PFSK-1 (cell line): Measurements from ENCODE around the gene SASH3.

ENCODE experiments used
- FOXP2 ChIP-seq: optimal IDR thresholded peaks from 2 replicates; pipeline ENCODE3; 2011; ENCODE audit warnings: borderline replicate concordance, control low read depth, inconsistent platforms; ENCODE audit not compliant: insufficient read depth; ENCODE audit errors: extremely low read length, extremely low read depth
- POLR2AphosphoS5 ChIP-seq: IDR thresholded peaks from 2 replicates; pipeline ENCODE4 v1.6.1; 2012; ENCODE audit warnings: low read depth, mild to moderate bottlenecking, control low read depth, low read length, moderate library complexity
- REST ChIP-seq, 2 experiments: IDR thresholded peaks; 2 replicates each; pipeline versions ENCODE4 v1.6.1 to v1.8.0; 2011 to 2012; ENCODE audit warnings: low read depth in 2 of 2, low read length in 2 of 2, control low read depth in 1 of 2, inconsistent platforms in 1 of 2, mild to moderate bottlenecking in 1 of 2, moderate library complexity in 1 of 2; ENCODE audit not compliant: insufficient read depth in 1 of 2
- SIN3A ChIP-seq: IDR thresholded peaks from 2 replicates; pipeline ENCODE4 v1.6.1; 2012; ENCODE audit warnings: mild to moderate bottlenecking, low read length, moderate library complexity, borderline replicate concordance; ENCODE audit not compliant: insufficient read depth
- TAF1 ChIP-seq: IDR thresholded peaks from 2 replicates; pipeline ENCODE4 v1.6.1; 2012; ENCODE audit warnings: low read length, control low read depth, borderline replicate concordance; ENCODE audit not compliant: insufficient read depth

The SASH3 gene

GRCh38 chrX:129737916-129738315 is 41.8 kb upstream of the SASH3 start:
- TF ChIP-seq TAF1, result no peak
- TF ChIP-seq POLR2AphosphoS5, result no peak
- TF ChIP-seq FOXP2, result no peak
- TF ChIP-seq SIN3A, result no peak
- no peak for TF ChIP-seq REST (IDR thresholded peaks at IDR 0.05; ENCODE audit: insufficient read depth in 1 of 2, low read depth in 2 of 2, low read length in 2 of 2)

GRCh38 chrX:129738466-129739308 is 41.1 kb upstream of the SASH3 start, which contains the start of gene XPNPEP2:
Gene XPNPEP2 (plus strand): TSS chrX:129738979. CDS start chrX:129739214, 235 bp downstream.
- TF ChIP-seq TAF1 (no peak), FOXP2 (peak; percentile 3)

GRCh38 chrX:129739578-129739977 is 40.2 kb upstream of the SASH3 start:
- TF ChIP-seq TAF1 (no peak), FOXP2 (no peak), SIN3A (no peak), REST (IDR thresholded peaks at IDR 0.05; ENCODE audit: insufficient read depth in 1 of 2, low read depth in 2 of 2, low read length in 2 of 2) (no peak), POLR2AphosphoS5 (no peak)

GRCh38 chrX:129741880-129742758 is 37.6 kb upstream of the SASH3 start:
- TF ChIP-seq FOXP2, result no peak
- no peak for TF ChIP-seq TAF1
- no peak for TF ChIP-seq SIN3A
- no peak for TF ChIP-seq REST (IDR thresholded peaks at IDR 0.05; ENCODE audit: insufficient read depth in 1 of 2, low read depth in 2 of 2, low read length in 2 of 2)
- TF ChIP-seq POLR2AphosphoS5, result no peak

GRCh38 chrX:129743821-129744220 is 35.9 kb upstream of the SASH3 start:
- TF ChIP-seq FOXP2, result no peak
- no peak for TF ChIP-seq TAF1
- TF ChIP-seq SIN3A, result no peak
- no peak for TF ChIP-seq REST (IDR thresholded peaks at IDR 0.05; ENCODE audit: insufficient read depth in 1 of 2, low read depth in 2 of 2, low read length in 2 of 2)
- TF ChIP-seq POLR2AphosphoS5, result no peak
